Daoy (cell line): Measurements from ENCODE around the gene ASCL2. TPM values are rescaled to one million over a fixed set of nuclear protein-coding genes. Genes with fewer than 3 reads are reported as not detected.
"Not testable (repeated sequence)": the region's sequence is repeated elsewhere in the genome, so short reads cannot be mapped to it uniquely, and the experiment has no call there.

Source experiments
- DNase-seq: peaks from one replicate; pipeline ENCODE4 v3.0.0-alpha.2; 2015; ENCODE audit warnings: low read depth
- total RNA-seq: library from RNA; depleted of rRNA; stranded (reverse); fragments of >200 nt; shearing (Covaris generic); gene quantifications from 2 replicates; pipeline ENCODE4 v1.2.3, GENCODE V29; 2014

The ASCL2 gene
- total RNA-seq, 1 experiment from 2014 or later, result not detected

GRCh38 chr11:2298131-2298794 lies 27.9 kb upstream of the ASCL2 start:
- no peak for DNase-seq

- no peak for DNase-seq
Measured at GRCh38 chr11:2297623-2298030, 27.2 kb upstream of the ASCL2 start.

- no peak for DNase-seq
Measured at GRCh38 chr11:2296913-2297622, 26.7 kb upstream of the ASCL2 start.

- DNase-seq, result no peak
Measured at GRCh38 chr11:2295971-2296912, 25.9 kb upstream of the ASCL2 start.

DNA sequence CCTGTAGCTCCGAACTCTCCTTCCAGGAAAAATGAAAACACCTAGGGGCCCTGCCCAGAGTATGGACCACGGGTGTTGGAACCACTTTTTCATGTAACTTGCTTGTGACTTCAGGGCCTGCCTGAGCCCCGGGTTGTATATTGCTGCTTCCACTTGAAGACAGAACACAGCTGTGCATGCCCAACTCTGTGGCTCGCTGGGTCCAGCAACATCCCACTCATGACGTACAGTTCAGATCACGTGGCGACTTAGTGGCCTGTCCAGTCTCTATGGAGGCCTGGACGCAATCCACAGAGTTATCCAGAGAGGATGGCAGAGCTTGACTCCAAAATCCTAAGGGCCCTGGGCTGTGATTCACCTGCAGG lies 24.5 kb upstream of the ASCL2 start:
- no peak for DNase-seq

GRCh38 chr11:2293984-2294925 lies 23.9 kb upstream of the ASCL2 start:
- DNase-seq, result no peak

- no peak for DNase-seq
Measured at GRCh38 chr11:2293531-2293971, 23.2 kb upstream of the ASCL2 start.

DNA sequence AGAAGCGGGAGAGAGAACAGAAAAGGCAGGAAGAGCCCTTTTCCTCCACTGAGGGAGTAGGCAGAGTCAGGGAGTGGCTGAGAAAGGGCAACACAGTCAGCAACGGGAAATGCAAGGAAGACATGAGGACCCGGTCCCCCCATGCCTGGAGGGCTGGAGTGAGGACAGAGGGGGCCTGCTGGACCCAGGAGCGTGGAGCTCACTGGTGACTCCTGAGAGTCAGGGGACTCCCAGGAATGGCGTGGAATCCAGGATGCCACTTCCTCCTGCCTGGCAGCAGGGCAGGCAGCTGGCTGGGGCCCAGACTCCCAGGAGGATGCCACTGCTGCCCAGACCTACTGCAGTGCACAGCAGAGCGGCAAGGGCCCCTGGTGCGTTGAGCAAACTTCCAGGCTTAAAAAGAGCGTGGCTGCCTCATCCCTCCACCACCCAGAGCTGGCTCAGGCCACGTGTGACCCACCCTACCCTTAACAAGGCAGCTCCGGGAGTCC lies 20.0 kb upstream of the ASCL2 start:
- no peak for DNase-seq

GRCh38 chr11:2289859-2290258 lies 19.5 kb upstream of the ASCL2 start:
- DNase-seq, result no peak

DNA sequence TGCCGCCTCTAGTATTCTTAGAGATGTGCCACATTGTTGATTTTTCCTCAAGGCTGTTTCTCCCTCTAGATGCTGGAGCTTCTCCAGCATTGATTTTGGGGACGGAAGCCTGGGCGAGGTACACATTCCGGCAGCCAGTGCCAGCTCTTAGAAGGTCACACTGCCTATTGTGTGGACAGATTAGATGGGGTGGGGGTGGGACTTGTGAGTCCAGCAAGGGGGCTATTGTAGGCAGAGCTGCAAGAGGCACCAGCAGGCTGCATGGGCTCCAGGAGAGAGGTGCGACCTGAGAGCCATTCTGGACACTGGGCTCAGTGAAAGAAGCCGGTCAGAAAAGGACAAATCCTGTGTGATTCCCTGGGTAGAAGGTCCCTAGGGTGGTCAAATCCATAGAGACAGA lies 19.0 kb upstream of the ASCL2 start:
- DNase-seq, result no peak

GRCh38 chr11:2287091-2287490 lies 16.7 kb upstream of the ASCL2 start:
- no peak for DNase-seq

- not testable (repeated sequence) for DNase-seq
Measured at GRCh38 chr11:2286350-2286749, 16.0 kb upstream of the ASCL2 start.

GRCh38 chr11:2280208-2280607 lies 9.8 kb upstream of the ASCL2 start:
- no peak for DNase-seq

DNA sequence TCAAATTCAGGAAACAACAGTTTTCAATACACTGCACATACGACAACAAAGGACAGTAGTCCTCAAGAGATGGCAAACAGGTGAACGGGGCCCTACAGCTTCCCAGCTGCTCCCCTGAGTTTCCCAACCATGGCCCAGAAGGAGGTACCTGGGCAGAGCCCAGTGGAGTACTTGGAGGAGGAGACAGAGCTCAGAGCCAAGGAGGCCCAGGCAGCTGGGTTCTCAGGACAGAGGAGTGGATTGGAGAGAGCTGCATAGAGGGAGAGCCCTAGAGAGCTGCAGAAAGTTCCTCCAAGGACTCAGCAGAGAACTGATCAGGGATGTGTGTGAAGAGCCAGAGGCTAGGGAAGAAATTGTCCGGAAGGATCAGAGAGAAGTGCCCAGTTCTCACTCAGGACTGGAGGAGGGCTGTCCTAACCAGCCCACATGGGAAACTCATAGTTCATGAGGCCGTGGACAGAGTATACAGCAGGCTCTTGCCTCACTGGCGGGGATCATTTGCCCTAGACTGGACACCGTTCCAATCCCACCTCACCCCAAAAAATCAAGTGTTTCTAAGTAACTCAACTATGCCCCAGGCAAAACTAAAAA lies 7.6 kb upstream of the ASCL2 start:
- no peak for DNase-seq

DNA sequence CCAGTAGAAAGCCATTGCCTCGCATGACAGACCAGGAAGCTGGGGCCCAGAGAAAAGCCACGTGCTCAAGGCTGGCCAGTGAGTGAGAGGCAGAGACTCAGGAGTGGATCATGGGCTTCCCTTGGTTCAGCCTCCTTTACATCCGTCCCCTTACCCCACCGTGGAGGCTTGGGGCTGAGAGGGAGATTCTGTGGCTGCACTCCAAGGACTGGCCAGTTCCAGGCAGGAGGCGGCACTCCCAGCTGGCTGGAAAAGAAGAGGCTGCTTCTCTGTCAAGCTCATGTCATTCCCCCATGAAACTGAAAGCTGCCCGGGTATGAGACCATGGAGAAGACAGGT lies 6.6 kb upstream of the ASCL2 start:
- no peak for DNase-seq

- DNase-seq, result no peak
Measured at GRCh38 chr11:2276280-2277007, 6.1 kb upstream of the ASCL2 start.

- no peak for DNase-seq
Measured at GRCh38 chr11:2275334-2276279, 5.2 kb upstream of the ASCL2 start.

- DNase-seq, result no peak
Measured at GRCh38 chr11:2273771-2274170, 3.4 kb upstream of the ASCL2 start.

- DNase-seq, result no peak
Measured at GRCh38 chr11:2273311-2273710, 2.9 kb upstream of the ASCL2 start.
